C4-2B (cell line): Measurements from ENCODE around the gene CHCHD4.
"Not testable (repeated sequence)": the region's sequence is repeated elsewhere in the genome, so short reads cannot be mapped to it uniquely, and the experiment has no call there.

Experiments
- H3K27ac ChIP-seq: fragments of 450-650 bp; 2 replicates; pipeline ENCODE4 v1.5.1; 2017
- ZFX ChIP-seq: fragments of 450-650 bp; IDR thresholded peaks from 2 replicates; pipeline ENCODE4 v1.6.1; 2017
- TF ChIP-seq, protein P1 (sequence below): fragments of 450-650 bp; conservative IDR thresholded peaks from 2 replicates; pipeline ENCODE4 v1.5.1; 2017; ENCODE audit warnings: mild to moderate bottlenecking

Gene CHCHD4

DNA sequence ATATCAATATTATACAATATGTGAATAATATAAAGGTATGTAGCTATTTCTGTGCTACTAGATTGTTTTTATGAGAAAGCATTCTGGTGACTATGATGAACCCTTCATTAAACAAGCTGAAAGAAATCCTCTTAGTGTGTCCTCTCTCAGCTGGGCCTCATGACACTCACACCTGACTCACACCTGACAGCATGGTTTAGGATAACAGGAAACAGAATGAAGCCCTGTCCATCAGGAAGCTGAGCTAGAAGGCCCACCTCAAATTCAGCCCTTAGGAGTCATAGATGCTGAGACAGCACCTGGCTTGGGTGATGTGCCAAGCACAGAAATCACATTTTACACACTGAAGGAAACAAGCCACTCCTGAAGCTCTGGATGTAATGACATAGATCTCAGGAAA lies 30.8 kb downstream of the CHCHD4 start:
- no peak for TF ChIP-seq ZFX
- TF ChIP-seq, protein P1, sequence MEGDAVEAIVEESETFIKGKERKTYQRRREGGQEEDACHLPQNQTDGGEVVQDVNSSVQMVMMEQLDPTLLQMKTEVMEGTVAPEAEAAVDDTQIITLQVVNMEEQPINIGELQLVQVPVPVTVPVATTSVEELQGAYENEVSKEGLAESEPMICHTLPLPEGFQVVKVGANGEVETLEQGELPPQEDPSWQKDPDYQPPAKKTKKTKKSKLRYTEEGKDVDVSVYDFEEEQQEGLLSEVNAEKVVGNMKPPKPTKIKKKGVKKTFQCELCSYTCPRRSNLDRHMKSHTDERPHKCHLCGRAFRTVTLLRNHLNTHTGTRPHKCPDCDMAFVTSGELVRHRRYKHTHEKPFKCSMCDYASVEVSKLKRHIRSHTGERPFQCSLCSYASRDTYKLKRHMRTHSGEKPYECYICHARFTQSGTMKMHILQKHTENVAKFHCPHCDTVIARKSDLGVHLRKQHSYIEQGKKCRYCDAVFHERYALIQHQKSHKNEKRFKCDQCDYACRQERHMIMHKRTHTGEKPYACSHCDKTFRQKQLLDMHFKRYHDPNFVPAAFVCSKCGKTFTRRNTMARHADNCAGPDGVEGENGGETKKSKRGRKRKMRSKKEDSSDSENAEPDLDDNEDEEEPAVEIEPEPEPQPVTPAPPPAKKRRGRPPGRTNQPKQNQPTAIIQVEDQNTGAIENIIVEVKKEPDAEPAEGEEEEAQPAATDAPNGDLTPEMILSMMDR, result no peak
- no peak overlapping the region for H3K27ac ChIP-seq

DNA sequence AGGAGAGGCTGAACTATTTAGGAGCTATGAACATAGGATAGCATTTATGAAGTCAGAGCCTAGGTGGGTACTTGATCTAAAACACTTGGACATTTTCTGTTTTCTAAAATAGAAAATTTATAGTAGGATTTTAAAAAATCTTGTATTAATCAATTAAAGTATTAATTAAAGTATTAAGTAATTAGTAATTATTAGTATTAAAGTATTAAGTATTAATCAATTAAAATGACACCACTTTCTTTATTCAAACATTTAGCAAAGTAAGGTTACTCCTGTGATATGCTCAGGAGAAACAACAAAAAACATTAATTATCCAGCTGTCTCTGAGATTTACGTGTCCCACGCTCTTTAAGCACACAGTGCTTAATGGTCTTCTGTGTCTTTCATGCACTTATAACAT lies 32.2 kb downstream of the CHCHD4 start:
- H3K27ac ChIP-seq, result no peak overlapping the region
- no peak for TF ChIP-seq ZFX
- TF ChIP-seq, protein P1, result no peak

DNA sequence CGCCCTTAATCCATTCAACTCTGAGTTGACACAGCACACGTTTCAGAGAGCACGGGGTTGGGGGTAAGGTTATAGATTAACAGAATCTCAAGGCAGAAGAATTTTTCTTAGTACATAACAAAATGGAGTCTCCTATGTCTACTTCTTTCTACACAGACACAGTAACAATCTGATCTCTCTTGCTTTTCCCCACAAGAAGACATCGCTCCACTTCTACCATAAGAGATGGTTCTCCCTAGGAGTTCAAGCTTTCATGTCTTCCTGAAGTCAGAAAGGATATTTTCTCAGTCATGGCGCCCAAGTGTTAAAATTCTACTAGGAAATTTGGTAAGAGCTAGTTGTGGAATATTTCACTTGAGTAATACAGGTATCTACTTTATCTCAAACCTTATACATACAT lies 32.7 kb downstream of the CHCHD4 start:
- not testable (repeated sequence) for H3K27ac ChIP-seq

DNA sequence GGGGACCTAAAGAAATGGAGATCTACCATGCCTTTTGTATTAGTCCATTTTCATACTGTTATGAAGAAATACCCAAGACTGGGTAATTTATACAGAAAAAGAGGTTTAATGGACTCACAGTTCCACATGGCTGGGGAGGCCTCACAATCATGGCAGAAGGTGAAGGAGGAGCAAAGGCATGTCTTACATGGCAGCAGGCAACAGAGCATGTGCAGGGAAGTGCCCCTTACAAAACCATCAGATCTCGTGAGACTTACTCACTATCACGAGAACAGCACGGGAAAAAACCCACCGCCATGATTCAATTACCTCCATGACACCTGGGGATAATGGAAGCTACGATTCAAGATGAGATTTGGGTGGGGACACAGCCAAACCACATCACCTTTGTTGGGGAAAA lies 37.2 kb downstream of the CHCHD4 start:
- H3K27ac ChIP-seq, result not testable (repeated sequence)

DNA sequence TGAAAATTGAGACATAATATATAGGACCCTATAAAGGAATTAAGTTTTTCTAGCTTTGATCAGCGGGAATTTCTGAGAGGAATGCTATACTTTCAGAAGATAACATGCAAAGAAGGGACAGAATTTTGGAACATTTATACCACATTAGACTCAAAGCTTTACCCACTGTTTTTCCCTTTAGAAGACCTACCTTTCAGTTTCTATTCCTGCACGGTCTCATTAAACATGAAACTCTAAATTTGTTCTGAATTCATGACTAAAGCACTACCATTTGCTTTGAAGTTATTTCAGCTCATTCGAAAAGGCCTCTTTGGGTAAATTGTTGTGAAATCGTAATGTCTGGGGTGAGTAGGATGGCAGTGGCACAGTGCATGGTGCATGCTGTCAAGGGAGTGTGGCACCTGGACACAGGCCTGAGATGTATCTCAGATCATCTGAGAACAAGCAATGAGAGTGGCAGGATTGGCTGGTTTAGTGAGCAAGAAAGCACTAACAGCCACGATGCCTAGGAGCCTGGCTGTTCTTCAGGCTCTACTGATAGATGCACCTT lies 42.5 kb downstream of the CHCHD4 start:
- no peak overlapping the region for H3K27ac ChIP-seq
- TF ChIP-seq, protein P1, result no peak
- no peak for TF ChIP-seq ZFX

DNA sequence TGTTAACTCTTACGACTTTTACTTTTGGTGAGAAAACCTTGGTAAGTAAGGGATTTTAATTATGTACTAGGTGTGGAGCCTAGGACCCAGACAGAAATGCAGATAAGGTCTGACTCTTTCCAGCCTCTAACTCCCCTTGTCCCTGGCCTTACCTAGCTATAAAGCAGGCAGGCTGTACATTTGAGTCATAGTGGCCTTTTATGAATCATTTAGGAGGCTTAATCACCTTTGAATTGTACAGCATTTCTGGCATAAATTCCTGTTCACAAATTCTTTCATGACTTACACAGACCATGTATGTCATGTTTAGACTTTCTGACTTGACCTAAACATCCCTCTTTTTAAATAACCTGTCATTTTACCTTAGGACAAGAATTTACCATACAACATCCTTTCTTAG lies 47.4 kb downstream of the CHCHD4 start:
- no peak overlapping the region for H3K27ac ChIP-seq
- TF ChIP-seq, protein P1, result no peak
- TF ChIP-seq ZFX, result no peak

DNA sequence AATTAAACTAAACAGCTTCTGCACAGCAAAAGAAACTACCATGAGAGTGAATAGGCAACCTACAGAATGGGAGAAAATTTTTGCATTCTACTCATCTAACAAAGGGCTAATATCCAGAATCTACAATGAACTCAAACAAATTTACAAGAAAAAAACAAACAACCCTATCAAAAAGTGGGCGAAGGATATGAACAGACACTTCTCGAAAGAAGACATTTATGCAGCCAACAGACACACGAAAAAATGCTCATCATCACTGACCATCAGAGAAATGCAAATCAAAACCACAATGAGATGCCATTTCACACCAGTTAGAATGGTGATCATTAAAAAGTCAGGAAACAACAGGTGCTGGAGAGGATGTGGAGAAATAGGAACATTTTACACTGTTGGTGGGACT lies 49.4 kb downstream of the CHCHD4 start:
- H3K27ac ChIP-seq, result not testable (repeated sequence)

DNA sequence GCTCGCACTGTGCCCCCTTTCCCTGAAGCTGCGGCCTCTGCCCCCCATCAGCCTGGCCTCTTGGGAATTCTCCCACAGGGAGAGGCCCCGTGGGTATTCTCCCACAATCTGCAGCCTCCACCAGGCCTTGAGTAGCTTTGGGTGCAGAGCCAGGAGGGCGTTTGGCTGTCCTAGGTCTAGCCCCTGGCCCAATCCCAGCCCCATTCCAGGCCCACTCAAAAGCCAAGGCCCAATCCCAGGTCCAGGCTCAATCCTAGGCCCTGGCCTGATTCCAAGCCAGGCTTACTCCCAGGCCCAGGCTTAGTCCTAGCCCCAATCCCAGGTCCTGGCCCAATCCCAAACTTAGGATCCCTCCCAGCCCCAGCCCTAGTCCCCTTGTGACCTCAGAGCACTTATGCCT lies 59.8 kb downstream of the CHCHD4 start:
- TF ChIP-seq, protein P1, result no peak
- no peak for TF ChIP-seq ZFX

DNA sequence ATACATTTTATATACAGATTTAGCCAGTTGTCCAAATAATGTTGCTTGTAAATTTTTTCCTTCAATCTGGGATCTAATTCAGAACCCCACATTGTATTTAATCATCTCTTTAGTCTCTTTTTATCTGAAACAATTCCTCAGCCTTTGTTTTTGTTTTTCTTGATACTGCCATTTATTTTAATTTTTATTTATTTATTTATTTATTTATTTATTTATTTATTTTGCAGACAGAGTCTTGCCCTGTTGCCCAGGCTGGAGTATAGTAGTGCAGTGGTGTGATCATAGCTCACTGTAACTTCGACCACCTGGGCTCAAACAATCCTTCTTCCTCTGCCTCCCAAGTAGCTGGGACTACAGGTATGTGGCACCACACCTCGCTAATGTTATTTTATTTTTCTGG lies 61.5 kb downstream of the CHCHD4 start:
- TF ChIP-seq, protein P1, result no peak
- no peak for TF ChIP-seq ZFX
- H3K27ac ChIP-seq, result no peak overlapping the region

More for the DNA sequence above, 59.8 kb downstream of the CHCHD4 start:
- no peak overlapping the region for H3K27ac ChIP-seq
